Panc1 (cell line): ENCODE measurements around the gene NAA60. TPM values are rescaled to one million over a fixed set of nuclear protein-coding genes. Genes with fewer than 3 reads are reported as not detected.

ENCODE experiments used
- ATAC-seq: fragments of 200-7000 bp; cut with Tn5 transposase; 2 replicates; pipeline ENCODE4 v1.9.1; 2020; ENCODE audit warnings: mild to moderate bottlenecking, moderate library complexity
- BruUV-seq: library from RNA; stranded (reverse); fragments of 400-500 nt; replicated peaks from 2 replicates; lab custom pipeline; 2021; lab: Mats Ljungman, UMichigan
- CTCF ChIA-PET: fragments of 300-600 bp; sonication (Branson Sonifier 250); formaldehyde crosslinking; loops from one replicate; lab custom pipeline; 2022; ENCODE audit warnings: antibody characterized with exemption; lab: Charles Lee
- POLR2A ChIA-PET: fragments of 300-600 bp; sonication (Branson Sonifier 250); formaldehyde crosslinking; loops from one replicate; lab custom pipeline; 2022; ENCODE audit warnings: antibody characterized with exemption; lab: Charles Lee
- DNase-seq: peaks from one replicate; pipeline ENCODE4 v3.0.0-alpha.2; 2010; ENCODE audit warnings: low read depth, low spot score
- H3K27ac ChIP-seq: 2 replicates; pipeline ENCODE4 v1.5.1; 2011; ENCODE audit warnings: mild to moderate bottlenecking, low read length, inconsistent platforms
- H3K27me3 ChIP-seq: fragments of 200-500 bp; sonication (Bioruptor generic); 2 replicates; pipeline ENCODE4 v1.6.0; 2014; ENCODE audit warnings: low read length, inconsistent platforms; ENCODE audit not compliant: control insufficient read depth, insufficient read depth
- H3K36me3 ChIP-seq: fragments of 200-500 bp; sonication (Bioruptor generic); 2 replicates; pipeline ENCODE4 v1.5.1; 2014; ENCODE audit warnings: inconsistent platforms, mild to moderate bottlenecking, low read length, moderate library complexity; ENCODE audit not compliant: control insufficient read depth, insufficient read depth
- H3K4me1 ChIP-seq: 2 replicates; pipeline ENCODE4 v1.5.1; 2011; ENCODE audit warnings: inconsistent platforms, mild to moderate bottlenecking, low read length, moderate library complexity; ENCODE audit not compliant: control insufficient read depth, insufficient read depth
- H3K4me3 ChIP-seq, 2 experiments: 2 replicates each; pipeline ENCODE4 v1.5.1; 2011 to 2012; ENCODE audit warnings: low read depth in 2 of 2, low read length in 2 of 2, mild to moderate bottlenecking in 2 of 2, inconsistent platforms in 1 of 2, moderate library complexity in 1 of 2
- H3K9me3 ChIP-seq: fragments of 200-500 bp; sonication (Bioruptor generic); 2 replicates; pipeline ENCODE4 v1.5.1; 2014; ENCODE audit warnings: low read depth, mild to moderate bottlenecking, inconsistent platforms, low read length, moderate library complexity; ENCODE audit not compliant: control insufficient read depth, insufficient read depth
- POLR2AphosphoS5 ChIP-seq: IDR thresholded peaks from 2 replicates; pipeline ENCODE4 v1.6.1; 2012; ENCODE audit warnings: mild to moderate bottlenecking, low read depth, low read length, moderate library complexity
- SIN3A ChIP-seq: IDR thresholded peaks from 2 replicates; pipeline ENCODE4 v1.6.1; 2012; ENCODE audit warnings: low read depth, mild to moderate bottlenecking, low read length, moderate library complexity, borderline replicate concordance; ENCODE audit not compliant: insufficient read depth
- TCF7L2 ChIP-seq: IDR thresholded peaks from 2 replicates; pipeline ENCODE4 v1.6.1; 2011; ENCODE audit warnings: mild to moderate bottlenecking, low read depth, low read length, inconsistent platforms
- in situ Hi-C: cut with HindIII; loops from 2 replicates; pipeline ENCODE4 v1.10.0; 2016; ENCODE audit warnings: low sequenced_read_pairs, low pct_unique_long_range_greater_than_20kb
- intact Hi-C: fragments of 100-400 bp; cut with micrococcal nuclease; formaldehyde crosslinking; loops from one replicate; pipeline ENCODE4 v1.10.0; 2022; ENCODE audit not compliant: unreplicated experiment
- total RNA-seq: library from RNA; stranded (reverse); gene quantifications from one replicate; pipeline ENCODE4 v1.2.1, GENCODE V29; 2021; ENCODE audit not compliant: unreplicated experiment
- TF ChIP-seq, protein P1 (sequence below), 2 experiments: IDR thresholded peaks; 2 replicates each; pipeline ENCODE4 v1.6.1; 2011 to 2012; ENCODE audit warnings: low read depth in 2 of 2, control low read depth in 1 of 2, low read length in 1 of 2, mild to moderate bottlenecking in 1 of 2, moderate library complexity in 1 of 2; ENCODE audit not compliant: insufficient read depth in 1 of 2
- TF ChIP-seq, protein P2 (sequence below): fragments of 450-650 bp; IDR thresholded peaks from 2 replicates; pipeline ENCODE4 v1.5.1; 2017; ENCODE audit warnings: mild to moderate bottlenecking

The NAA60 gene
- total RNA-seq, 1 experiment from 2014 or later, result 56.0 TPM

DNA sequence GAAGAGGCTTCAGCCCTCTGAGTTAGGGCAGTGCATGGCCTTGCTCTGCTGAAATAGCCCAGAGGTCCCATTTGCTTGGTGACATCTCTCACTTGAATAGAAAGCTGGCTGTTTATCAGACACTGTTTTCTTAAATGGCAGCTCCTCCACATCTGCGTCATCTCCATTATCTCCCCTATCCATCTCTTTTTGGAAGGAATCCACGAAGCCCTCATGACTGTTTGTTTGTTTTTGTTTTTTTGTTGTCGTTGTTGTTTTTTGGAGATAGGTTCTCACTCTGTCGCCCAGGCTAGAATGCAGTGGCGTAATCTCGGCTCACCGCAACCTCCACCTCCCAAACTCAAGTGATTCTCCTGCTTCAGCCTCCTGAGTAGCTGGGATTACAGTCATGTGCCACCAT lies 16.6 kb downstream of the NAA60 start:
- Histone ChIP-seq H3K27ac (no peak overlapping the region), H3K27me3 (no peaks in the 10 kb centered on the region), H3K9me3 (no peaks in the 10 kb centered on the region), H3K36me3 (peaks cover 2% of the 10 kb centered on the region; the same call in 1 of the 2 replicates), H3K4me3 (peak overlapping the region in 1 of 2 experiments; percentile 0; a peak in 1 of 4 replicates), H3K4me1 (peaks cover 45% of the 10 kb centered on the region)
- ATAC-seq (no peak), DNase-seq (no peak)
- ChIA-PET POLR2A (interaction anchor here (0.6 kb wide), 1 partner anchor 107 kb away, joined by 8 read pairs; no protein-coding TSS in a partner anchor), CTCF (interaction anchor here (0.6 kb wide), 1 partner anchor 9 kb away, joined by 3 read pairs; no protein-coding TSS in a partner anchor)
- BruUV-seq, result no TSS peak
- TF ChIP-seq POLR2AphosphoS5 (no peak), SIN3A (no peak), TCF7L2 (no peak)
- TF ChIP-seq, protein P1, sequence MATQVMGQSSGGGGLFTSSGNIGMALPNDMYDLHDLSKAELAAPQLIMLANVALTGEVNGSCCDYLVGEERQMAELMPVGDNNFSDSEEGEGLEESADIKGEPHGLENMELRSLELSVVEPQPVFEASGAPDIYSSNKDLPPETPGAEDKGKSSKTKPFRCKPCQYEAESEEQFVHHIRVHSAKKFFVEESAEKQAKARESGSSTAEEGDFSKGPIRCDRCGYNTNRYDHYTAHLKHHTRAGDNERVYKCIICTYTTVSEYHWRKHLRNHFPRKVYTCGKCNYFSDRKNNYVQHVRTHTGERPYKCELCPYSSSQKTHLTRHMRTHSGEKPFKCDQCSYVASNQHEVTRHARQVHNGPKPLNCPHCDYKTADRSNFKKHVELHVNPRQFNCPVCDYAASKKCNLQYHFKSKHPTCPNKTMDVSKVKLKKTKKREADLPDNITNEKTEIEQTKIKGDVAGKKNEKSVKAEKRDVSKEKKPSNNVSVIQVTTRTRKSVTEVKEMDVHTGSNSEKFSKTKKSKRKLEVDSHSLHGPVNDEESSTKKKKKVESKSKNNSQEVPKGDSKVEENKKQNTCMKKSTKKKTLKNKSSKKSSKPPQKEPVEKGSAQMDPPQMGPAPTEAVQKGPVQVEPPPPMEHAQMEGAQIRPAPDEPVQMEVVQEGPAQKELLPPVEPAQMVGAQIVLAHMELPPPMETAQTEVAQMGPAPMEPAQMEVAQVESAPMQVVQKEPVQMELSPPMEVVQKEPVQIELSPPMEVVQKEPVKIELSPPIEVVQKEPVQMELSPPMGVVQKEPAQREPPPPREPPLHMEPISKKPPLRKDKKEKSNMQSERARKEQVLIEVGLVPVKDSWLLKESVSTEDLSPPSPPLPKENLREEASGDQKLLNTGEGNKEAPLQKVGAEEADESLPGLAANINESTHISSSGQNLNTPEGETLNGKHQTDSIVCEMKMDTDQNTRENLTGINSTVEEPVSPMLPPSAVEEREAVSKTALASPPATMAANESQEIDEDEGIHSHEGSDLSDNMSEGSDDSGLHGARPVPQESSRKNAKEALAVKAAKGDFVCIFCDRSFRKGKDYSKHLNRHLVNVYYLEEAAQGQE (IDR thresholded peaks at IDR 0.05; ENCODE audit: insufficient read depth in 1 of 2, low read depth in 2 of 2, low read length in 1 of 2), result no peak
- TF ChIP-seq, protein P2, sequence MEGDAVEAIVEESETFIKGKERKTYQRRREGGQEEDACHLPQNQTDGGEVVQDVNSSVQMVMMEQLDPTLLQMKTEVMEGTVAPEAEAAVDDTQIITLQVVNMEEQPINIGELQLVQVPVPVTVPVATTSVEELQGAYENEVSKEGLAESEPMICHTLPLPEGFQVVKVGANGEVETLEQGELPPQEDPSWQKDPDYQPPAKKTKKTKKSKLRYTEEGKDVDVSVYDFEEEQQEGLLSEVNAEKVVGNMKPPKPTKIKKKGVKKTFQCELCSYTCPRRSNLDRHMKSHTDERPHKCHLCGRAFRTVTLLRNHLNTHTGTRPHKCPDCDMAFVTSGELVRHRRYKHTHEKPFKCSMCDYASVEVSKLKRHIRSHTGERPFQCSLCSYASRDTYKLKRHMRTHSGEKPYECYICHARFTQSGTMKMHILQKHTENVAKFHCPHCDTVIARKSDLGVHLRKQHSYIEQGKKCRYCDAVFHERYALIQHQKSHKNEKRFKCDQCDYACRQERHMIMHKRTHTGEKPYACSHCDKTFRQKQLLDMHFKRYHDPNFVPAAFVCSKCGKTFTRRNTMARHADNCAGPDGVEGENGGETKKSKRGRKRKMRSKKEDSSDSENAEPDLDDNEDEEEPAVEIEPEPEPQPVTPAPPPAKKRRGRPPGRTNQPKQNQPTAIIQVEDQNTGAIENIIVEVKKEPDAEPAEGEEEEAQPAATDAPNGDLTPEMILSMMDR, result no peak
- intact Hi-C loops (no loop called here), in situ Hi-C loops (no loop called here)

DNA sequence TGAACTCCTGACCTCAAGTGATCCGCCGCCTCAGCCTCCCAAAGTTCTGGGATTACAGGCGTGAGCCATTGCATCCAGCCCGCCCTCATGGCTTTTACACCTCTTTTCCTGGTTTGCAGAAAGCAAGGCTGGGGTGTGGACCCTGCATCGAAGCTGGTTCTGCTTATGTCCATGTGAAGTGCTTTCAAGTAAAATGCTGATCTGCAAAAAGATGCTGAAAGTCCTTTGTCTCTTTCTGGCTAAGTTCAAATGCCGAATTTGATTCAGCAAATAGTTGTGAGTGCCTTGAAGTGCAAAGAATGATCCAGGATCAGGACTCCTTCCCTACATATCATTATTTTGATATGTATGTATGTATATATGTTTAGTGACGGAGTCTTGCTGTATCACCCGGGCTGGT lies 17.1 kb downstream of the NAA60 start:
- H3K4me3 ChIP-seq, result no peak overlapping the region
- in situ Hi-C loops (no loop called here), intact Hi-C loops (no loop called here)
- H3K27ac ChIP-seq, result no peak overlapping the region
- no TSS peak for BruUV-seq
- TF ChIP-seq SIN3A (no peak), TCF7L2 (no peak), POLR2AphosphoS5 (no peak)
- TF ChIP-seq, protein P2, result no peak
- TF ChIP-seq, protein P1 (IDR thresholded peaks at IDR 0.05; ENCODE audit: insufficient read depth in 1 of 2, low read depth in 2 of 2, low read length in 1 of 2), result no peak
- no peak for DNase-seq
- ChIA-PET CTCF (interaction anchor here (0.6 kb wide), 3 partner anchors 8 to 660 kb away, joined by 3 to 13 read pairs (median 9); no protein-coding TSS in a partner anchor), POLR2A (interaction anchor here (0.6 kb wide), 1 partner anchor 108 kb away, joined by 8 read pairs; no protein-coding TSS in a partner anchor)
- no peaks in the 10 kb centered on the region for H3K27me3 ChIP-seq
- H3K36me3 ChIP-seq, result peaks cover 2% of the 10 kb centered on the region; the same call in 1 of the 2 replicates
- no peaks in the 10 kb centered on the region for H3K9me3 ChIP-seq
- ATAC-seq, result no peak
- H3K4me1 ChIP-seq, result peaks cover 45% of the 10 kb centered on the region
